ENCODE measurements around the gene AFG1L.

The AFG1L gene

DNA sequence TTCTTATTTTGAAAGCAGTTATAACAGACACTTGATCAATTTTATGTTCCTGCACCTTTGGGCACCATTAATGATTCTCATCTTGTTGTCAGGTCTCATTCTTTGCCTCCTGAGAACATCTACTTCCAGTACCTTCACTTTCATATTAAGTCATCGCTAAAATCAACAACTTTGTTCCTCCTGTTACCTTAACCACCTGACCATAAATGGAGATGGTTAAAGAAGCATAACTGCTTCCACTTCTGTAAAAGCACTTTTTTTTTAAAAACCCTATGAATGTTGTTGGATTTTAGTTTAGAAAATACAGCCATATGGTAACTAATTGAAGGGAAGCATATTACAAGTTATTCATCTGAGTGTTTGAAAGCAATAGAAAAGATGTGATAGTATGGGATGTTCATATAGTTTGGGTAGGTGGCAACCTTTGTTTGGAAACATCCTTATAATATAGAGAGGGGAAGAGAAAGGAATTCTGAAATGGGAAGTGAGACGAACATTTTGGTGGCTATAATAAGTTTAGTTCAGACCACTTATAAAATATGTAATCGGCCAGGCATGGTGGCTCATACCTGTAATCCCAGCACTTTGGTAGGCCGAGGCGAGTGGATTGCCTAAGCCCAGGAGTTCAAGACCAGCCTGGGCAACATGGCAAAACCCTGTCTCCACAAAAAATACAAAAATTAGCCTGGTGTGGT, 53.9 kb downstream of the AFG1L start:
- no peak overlapping the region for H3K4me3 ChIP-seq (ENCODE audit: control insufficient read depth, low read depth, low read length)
- TF ChIP-seq, protein P1, sequence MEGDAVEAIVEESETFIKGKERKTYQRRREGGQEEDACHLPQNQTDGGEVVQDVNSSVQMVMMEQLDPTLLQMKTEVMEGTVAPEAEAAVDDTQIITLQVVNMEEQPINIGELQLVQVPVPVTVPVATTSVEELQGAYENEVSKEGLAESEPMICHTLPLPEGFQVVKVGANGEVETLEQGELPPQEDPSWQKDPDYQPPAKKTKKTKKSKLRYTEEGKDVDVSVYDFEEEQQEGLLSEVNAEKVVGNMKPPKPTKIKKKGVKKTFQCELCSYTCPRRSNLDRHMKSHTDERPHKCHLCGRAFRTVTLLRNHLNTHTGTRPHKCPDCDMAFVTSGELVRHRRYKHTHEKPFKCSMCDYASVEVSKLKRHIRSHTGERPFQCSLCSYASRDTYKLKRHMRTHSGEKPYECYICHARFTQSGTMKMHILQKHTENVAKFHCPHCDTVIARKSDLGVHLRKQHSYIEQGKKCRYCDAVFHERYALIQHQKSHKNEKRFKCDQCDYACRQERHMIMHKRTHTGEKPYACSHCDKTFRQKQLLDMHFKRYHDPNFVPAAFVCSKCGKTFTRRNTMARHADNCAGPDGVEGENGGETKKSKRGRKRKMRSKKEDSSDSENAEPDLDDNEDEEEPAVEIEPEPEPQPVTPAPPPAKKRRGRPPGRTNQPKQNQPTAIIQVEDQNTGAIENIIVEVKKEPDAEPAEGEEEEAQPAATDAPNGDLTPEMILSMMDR (IDR thresholded peaks at IDR 0.05; ENCODE audit: control insufficient read depth, insufficient read depth, low read depth, low read length, missing control alignments), result no peak
- DNase-seq (ENCODE audit: low read depth), result no peak

DNA sequence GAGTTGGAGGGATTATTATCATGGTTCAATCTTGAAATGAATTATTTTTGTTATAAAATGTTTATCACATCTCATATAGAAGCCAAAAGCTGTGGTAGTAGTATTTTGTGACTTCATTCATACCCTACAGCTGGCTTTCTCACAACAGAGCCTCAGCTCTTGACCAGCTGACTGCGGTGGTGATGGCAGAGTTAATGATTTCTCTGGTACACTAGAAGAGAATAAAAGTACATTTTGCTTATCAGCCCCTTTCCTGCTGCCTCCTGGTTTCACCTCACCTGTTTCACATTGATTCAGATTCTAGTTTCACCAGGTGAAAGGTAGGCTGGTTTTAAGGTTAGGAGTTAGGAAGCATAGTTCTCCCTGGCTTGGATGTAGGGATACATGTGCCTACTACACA, 55.7 kb downstream of the AFG1L start:
- DNase-seq (ENCODE audit: low read depth), result no peak
- TF ChIP-seq, protein P1 (IDR thresholded peaks at IDR 0.05; ENCODE audit: control insufficient read depth, insufficient read depth, low read depth, low read length, missing control alignments), result no peak
- H3K4me3 ChIP-seq (ENCODE audit: control insufficient read depth, low read depth, low read length), result no peak overlapping the region

DNA sequence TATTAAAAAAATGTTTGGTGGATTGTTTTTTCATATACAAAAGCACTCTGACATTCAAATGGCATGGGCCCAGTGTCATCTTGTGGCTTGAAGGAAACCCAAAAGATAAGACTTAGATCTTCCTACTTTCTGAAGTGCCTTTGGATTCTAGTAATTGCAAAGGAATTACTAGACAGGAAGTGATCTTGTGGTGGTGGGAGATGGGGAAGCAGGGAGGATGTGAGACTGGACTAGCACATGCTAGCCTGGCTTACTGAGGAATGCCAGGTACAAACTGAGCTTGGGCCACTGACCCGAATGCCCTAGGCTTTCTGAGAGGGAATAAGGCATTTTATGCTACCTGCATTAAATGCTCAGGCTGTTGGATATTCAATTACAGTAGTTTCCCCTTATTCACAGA, 59.0 kb downstream of the AFG1L start:
- H3K4me3 ChIP-seq (ENCODE audit: control insufficient read depth, low read depth, low read length), result no peak overlapping the region
- no peak for DNase-seq (ENCODE audit: low read depth)
- TF ChIP-seq, protein P1 (IDR thresholded peaks at IDR 0.05; ENCODE audit: control insufficient read depth, insufficient read depth, low read depth, low read length, missing control alignments), result no peak

DNA sequence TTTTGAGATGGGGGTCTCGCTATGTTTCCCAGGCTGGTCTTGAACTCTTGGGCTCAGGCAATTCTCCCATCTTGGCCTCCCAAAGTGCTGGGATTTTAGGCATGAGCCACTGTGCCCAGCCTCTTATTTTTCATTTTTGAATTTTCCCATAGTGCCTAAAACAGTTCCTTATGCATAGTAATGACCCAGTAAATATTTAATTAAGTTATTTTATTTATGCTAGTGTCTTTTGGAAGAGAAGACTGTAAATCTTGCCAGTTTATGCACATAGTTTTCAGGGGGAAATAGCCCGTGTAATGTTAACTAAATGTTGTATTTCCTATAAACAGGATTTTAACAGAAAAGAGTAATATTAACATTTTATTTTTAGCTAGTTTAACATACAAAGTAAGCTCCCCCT, 60.3 kb downstream of the AFG1L start:
- TF ChIP-seq, protein P1 (IDR thresholded peaks at IDR 0.05; ENCODE audit: control insufficient read depth, insufficient read depth, low read depth, low read length, missing control alignments), result no peak
- H3K4me3 ChIP-seq (ENCODE audit: control insufficient read depth, low read depth, low read length), result no peak overlapping the region
- DNase-seq (ENCODE audit: low read depth), result no peak

DNA sequence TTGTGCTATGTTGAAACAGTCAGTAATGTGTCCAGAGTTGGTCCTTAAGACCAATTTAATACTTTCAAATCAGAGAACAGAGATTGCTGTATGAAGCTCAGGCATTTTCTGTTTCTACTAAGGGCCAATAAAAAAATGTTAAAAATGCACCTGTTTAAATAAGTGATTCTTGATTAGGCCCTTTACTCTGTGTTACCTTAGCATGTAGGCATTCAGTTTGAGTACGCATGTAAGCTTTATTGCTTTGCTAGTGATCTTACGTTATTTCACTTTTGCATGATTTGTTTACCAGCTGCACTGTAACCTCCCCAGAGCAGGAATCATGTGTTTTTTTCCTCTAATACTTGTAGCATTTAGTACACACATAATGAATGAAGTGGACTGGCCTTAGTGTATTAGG, 61.0 kb downstream of the AFG1L start:
- no peak overlapping the region for H3K4me3 ChIP-seq (ENCODE audit: control insufficient read depth, low read depth, low read length)
- DNase-seq (ENCODE audit: low read depth), result no peak
- TF ChIP-seq, protein P1 (IDR thresholded peaks at IDR 0.05; ENCODE audit: control insufficient read depth, insufficient read depth, low read depth, low read length, missing control alignments), result no peak

DNA sequence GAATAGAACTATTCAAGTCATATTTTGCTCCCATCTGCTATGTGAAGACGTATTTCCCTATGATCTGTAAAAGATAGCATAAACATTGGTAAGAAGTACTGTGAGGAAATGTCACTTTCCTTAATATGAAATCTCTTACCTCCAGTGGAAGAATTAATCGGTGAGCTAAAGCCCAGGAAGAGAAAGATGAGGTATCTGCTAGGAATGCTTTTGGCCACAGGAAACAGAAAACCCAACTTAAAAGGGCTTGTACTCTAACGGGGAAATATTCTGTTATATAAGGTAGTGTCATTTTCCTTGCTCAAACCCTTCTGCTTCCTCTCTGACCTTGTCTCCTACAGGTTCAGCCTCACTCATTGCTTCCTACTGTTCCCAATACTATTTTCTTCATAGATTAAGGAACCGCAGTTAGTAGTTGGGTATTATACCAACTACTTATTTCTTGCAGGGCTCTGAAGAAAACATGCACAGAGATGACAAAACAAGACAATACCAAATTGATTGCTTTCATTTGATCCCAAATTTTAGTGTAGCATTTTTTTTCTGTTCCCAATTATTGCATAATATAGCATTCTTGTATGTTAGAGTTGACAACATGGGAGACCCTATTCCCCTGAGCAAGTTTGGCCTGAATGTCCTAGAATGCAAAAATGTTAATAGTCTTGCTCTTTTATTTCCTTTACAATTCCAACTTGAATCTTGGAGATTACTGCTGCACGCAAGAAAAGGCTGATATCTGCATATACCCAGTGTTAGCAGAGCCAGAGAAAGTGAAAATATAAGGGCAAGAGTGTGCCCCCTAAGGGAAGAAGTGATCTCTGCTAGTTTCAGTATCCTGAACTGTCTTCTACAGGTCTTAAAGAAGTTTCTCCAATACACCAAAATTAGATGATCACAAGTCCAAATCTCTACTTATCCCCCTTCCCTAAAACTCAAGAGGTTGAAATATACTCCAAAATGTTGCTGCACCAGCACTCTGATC, 65.3 kb downstream of the AFG1L start:
- TF ChIP-seq, protein P1 (IDR thresholded peaks at IDR 0.05; ENCODE audit: control insufficient read depth, insufficient read depth, low read depth, low read length, missing control alignments), result no peak
- no peak for DNase-seq (ENCODE audit: low read depth)
- H3K4me3 ChIP-seq (ENCODE audit: control insufficient read depth, low read depth, low read length), result no peak overlapping the region

Measured in AG09309 (cell line).